ENCODE results near the gene PCSK1N.

PCSK1N gene

GRCh38 chrX:48789366-48790220 is 45.8 kb downstream of the PCSK1N start:
- DNase-seq (ENCODE audit: low read depth): no peak

DNA sequence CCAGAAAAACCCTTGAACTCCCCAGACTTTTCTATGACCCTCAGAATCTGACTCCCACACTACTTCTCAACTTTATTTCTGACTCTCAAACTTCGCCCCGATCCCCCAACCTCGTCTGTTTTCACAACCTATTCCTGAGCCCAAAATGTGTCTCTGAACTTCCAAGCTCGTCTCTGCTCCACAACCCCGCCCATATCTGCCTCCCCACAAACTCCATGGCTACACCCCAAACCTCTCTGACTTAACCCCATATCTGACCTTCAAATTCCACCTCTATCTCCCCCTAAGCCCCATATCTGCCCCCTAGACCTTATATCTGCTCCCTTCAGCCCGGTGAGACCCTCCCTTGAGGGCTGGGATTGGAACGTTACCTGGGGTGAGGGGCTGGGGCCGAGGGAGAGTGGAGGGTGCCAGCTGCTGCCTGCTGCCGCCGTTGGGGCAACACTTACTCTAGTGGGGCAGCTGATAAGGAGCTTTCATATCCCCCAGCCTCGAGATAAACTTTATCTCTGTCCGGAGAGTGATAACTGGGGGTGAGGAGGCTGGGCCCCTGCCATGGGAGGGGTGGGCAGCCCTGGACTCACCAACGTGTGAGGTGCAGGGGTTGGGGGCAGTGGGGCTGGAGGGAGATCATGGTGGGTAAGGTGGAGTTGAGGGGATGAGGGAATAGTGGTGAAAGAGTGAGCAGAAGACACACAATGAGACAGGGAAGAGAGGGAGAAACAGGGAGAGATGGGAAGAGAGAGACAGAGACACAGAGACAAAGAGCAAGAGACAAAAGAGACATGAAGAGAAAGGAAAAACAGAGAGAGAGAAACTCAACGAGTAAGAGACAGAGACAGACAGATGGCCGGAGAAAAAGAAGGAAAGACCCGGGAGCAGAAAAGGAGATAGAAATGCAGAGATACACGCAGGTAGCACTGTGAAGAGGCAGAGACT is 47.6 kb downstream of the PCSK1N start:
- no peak for DNase-seq (ENCODE audit: low read depth)

- no peak for DNase-seq (ENCODE audit: low read depth)
These were observed 48.4 kb downstream of the PCSK1N start for GRCh38 chrX:48786825-48787504.

DNA sequence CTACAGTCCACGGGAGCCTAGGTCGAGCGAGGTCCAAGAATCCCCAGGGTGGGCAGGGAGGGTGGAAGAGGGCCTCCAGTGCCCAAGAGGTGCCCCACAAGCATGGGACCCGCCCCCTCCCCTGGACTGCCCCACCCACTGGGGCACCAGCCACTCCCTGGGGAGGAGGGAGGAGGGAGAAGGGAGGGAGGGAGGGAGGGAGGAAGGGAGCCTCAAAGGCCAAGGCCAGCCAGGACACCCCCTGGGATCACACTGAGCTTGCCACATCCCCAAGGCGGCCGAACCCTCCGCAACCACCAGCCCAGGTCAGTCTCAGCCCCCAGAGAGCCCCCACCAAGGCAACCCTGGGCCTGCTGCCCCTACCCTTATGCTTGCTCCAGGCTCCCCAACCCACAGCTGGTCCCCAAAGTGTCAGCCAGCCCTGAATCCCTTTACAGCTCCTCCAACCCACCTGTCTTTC is 49.0 kb downstream of the PCSK1N start, which contains the start of gene GATA1:
TSS of gene GATA1 (plus strand) at position 250 of the 460 bp plus-strand sequence. CDS start 4,520 bp downstream, outside the sequence.
- DNase-seq (ENCODE audit: low read depth): no peak

GRCh38 chrX:48785540-48786214 is 49.7 kb downstream of the PCSK1N start:
- DNase-seq (ENCODE audit: low read depth): no peak

DNA sequence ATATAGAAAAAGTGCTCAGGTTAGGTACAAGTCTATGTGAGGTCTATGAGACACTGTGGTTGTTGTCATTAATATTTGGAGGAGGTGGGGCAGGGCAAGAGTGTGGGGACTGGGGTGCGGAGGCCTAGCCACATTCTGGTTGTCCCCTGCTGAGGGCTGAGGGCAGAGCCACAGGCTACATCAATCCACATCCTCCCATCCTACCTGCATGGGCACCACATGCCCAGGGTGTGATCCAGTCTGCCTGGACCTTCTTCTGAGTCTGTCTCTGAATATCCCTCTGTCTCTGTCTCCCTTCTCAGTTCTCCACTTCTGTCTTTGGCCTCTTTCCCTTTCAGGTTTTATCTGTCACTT is 50.2 kb downstream of the PCSK1N start:
- no peak for DNase-seq (ENCODE audit: low read depth)

DNA sequence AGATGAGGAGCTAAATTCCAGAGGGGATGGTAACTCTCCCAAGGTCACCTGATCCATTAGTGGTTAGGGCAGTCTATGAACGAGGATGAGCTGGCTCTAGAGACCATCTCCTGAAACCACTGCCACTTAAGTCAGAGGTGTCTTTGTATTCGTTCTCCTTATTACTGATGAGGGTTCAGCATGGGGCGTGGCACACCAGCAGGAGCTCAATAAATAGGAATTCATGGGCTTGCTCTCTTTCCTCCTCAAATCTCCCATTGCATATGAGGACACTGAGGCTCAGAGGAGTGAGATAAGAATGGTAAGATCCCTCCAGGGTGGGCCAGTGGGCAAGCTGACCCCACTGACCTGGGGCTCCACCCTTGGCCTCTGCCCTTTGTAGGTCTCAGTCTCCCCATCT is 50.7 kb downstream of the PCSK1N start:
- no peak for DNase-seq (ENCODE audit: low read depth)

DNA sequence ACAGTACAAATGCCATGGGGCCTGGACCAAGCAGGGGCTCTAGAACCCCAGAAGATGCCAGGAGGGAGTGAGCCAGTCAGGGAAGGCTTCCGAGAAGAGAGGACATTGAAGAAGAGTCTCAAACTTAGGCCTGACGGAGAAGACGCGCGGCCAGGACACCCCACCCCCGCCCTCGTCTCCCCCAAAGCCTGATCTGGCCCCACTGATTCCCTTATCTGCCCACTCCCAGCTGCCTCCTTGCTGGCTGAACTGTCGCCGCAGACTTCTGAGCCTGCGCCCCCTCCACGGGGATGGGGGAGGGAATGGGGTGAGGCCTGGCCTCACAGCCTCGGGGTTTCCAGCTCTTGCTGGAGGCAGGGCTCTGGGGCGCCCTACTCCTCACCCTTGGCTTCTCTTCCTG is 52.6 kb downstream of the PCSK1N start:
- no peak for DNase-seq (ENCODE audit: low read depth)

DNA sequence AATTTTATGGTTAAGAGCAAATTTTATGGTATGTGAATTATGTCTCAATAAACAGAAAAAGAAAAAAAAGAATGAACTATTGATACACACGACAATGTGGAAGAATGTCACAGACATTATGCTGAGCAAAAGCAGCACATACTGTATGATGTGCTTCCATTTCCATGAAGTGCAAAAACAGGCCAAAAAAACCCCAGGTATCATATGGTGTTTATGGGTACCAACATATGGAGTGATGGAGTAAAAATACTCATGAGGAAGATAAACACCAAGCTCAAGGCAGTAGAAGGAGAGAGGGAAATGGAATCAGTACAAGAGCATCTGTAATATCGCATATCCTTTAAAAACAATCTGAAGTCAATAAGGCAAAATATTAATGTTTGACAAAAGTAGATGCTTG is 53.2 kb downstream of the PCSK1N start:
- DNase-seq (ENCODE audit: low read depth): no peak

GRCh38 chrX:48781705-48782104 is 53.7 kb downstream of the PCSK1N start:
- DNase-seq (ENCODE audit: low read depth): no peak

Data from GM04504 (cell line).